ENCODE data around the gene OSTF1.

GRCh38 chr9:75116306-75116705, 28.0 kb downstream of the OSTF1 start:
- TF ChIP-seq RARB (CRISPR knock-in tag; IDR thresholded peaks at IDR 0.05) (no peak), ZFP3 (CRISPR knock-in tag; IDR thresholded peaks at IDR 0.05) (no peak), TOX (CRISPR knock-in tag; IDR thresholded peaks at IDR 0.05; ENCODE audit: borderline replicate concordance) (no peak), PATZ1 (CRISPR knock-in tag; IDR thresholded peaks at IDR 0.05; ENCODE audit: borderline replicate concordance) (no peak), SNAI2 (CRISPR knock-in tag; IDR thresholded peaks at IDR 0.05) (no peak), TSHZ2 (CRISPR knock-in tag; IDR thresholded peaks at IDR 0.05) (no peak), CREB5 (CRISPR knock-in tag; IDR thresholded peaks at IDR 0.05; ENCODE audit: low read depth) (no peak), BACH2 (CRISPR knock-in tag; IDR thresholded peaks at IDR 0.05; ENCODE audit: borderline replicate concordance) (no peak), TCF4 (CRISPR knock-in tag; IDR thresholded peaks at IDR 0.05; ENCODE audit: borderline replicate concordance) (no peak), ZC3H10 (CRISPR knock-in tag; IDR thresholded peaks at IDR 0.05) (no peak), CSDC2 (CRISPR knock-in tag; IDR thresholded peaks at IDR 0.05) (no peak), GLIS3 (CRISPR knock-in tag; IDR thresholded peaks at IDR 0.05) (no peak), ARNTL (CRISPR knock-in tag; IDR thresholded peaks at IDR 0.05; ENCODE audit: borderline replicate concordance, low read depth) (no peak), ZNF565 (CRISPR knock-in tag; conservative IDR thresholded peaks at IDR 0.05; ENCODE audit: low read depth) (no peak)
